ENCODE data around the gene HOXB2.

DNA sequence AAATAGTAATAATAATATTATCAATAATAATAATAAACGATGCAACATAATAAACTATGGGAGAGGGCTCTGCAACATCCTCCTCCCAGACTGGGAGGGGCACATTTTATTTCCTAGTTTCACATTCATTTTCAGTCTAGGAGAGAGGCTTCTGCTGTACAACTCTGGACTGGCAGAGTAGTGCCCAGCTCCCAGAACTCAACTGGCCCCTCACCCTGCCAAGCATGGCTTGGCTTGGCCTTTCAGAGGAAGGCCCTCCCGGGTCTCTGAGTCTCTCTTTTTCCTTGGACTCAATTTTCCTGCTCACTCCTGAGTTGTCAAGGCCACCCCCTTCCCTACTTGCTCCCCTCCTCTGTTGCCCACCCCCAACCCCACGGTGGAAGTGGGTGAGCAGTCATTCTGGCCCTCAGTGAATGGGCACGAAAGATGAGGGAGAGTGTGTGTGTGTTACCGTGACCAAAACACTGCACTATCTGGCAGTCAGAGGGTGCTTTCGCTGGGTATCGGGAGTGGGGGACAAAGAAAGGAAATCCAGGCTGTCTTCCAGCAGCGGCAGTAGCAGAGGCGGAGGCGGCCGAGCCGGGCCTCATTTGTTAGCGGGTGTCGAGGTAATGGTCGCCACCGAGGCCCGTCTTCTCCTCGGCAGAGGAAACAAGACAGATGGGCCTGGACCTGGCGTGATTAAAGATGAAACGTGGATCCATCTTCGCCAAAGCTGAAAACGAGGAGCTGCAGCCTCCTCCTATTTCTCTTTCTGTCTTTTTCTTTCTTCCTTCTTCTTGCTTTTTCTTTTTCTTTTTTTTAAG lies 31.0 kb upstream of the HOXB2 start:
- TF ChIP-seq, protein P1, sequence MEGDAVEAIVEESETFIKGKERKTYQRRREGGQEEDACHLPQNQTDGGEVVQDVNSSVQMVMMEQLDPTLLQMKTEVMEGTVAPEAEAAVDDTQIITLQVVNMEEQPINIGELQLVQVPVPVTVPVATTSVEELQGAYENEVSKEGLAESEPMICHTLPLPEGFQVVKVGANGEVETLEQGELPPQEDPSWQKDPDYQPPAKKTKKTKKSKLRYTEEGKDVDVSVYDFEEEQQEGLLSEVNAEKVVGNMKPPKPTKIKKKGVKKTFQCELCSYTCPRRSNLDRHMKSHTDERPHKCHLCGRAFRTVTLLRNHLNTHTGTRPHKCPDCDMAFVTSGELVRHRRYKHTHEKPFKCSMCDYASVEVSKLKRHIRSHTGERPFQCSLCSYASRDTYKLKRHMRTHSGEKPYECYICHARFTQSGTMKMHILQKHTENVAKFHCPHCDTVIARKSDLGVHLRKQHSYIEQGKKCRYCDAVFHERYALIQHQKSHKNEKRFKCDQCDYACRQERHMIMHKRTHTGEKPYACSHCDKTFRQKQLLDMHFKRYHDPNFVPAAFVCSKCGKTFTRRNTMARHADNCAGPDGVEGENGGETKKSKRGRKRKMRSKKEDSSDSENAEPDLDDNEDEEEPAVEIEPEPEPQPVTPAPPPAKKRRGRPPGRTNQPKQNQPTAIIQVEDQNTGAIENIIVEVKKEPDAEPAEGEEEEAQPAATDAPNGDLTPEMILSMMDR (IDR thresholded peaks at IDR 0.05; ENCODE audit: insufficient read depth, low read length, poor library complexity, severe bottlenecking) = no peak
- no peak for TF ChIP-seq EZH2phosphoT487 (conservative IDR thresholded peaks at IDR 0.05; ENCODE audit: low read length)

All from SU-DHL-6 (cell line).